Ishikawa (cell line): ENCODE results near the gene AKR1B1.

ENCODE experiments used
- CEBPB ChIP-seq: IDR thresholded peaks from 2 replicates; pipeline ENCODE4 v1.6.1; 2012
- CREB1 ChIP-seq: IDR thresholded peaks from 2 replicates; pipeline ENCODE4 v1.6.1; 2012; ENCODE audit warnings: low read depth
- EGR1 ChIP-seq: IDR thresholded peaks from 2 replicates; pipeline ENCODE4 v1.6.1; 2012
- EP300 ChIP-seq: IDR thresholded peaks from 2 replicates; pipeline ENCODE4 v1.6.1; 2012; ENCODE audit warnings: borderline replicate concordance
- MAX ChIP-seq: IDR thresholded peaks from 2 replicates; pipeline ENCODE4 v1.6.1; 2012
- NFIC ChIP-seq: IDR thresholded peaks from 2 replicates; pipeline ENCODE4 v1.6.1; 2012
- RAD21 ChIP-seq: IDR thresholded peaks from 2 replicates; pipeline ENCODE4 v1.6.1; 2012; ENCODE audit warnings: low read depth
- REST ChIP-seq: IDR thresholded peaks from 2 replicates; pipeline ENCODE4 v1.6.1; 2012; ENCODE audit warnings: low read depth, mild to moderate bottlenecking
- TAF1 ChIP-seq: IDR thresholded peaks from 2 replicates; pipeline ENCODE4 v1.6.1; 2012; ENCODE audit warnings: low read depth, mild to moderate bottlenecking
- TEAD4 ChIP-seq: IDR thresholded peaks from 2 replicates; pipeline ENCODE4 v1.6.1; 2012
- USF1 ChIP-seq: IDR thresholded peaks from 2 replicates; pipeline ENCODE4 v1.6.1; 2012
- YY1 ChIP-seq: IDR thresholded peaks from 2 replicates; pipeline ENCODE4 v1.6.1; 2012; ENCODE audit warnings: low read depth
- ZBTB7A ChIP-seq: IDR thresholded peaks from 2 replicates; pipeline ENCODE4 v1.6.1; 2012; ENCODE audit warnings: low read depth

GRCh38 chr7:134450294-134451000 is 8.5 kb downstream of the AKR1B1 start:
- no peak for TF ChIP-seq USF1
- no peak for TF ChIP-seq MAX
- no peak for TF ChIP-seq EGR1
- TF ChIP-seq EP300 = no peak
- no peak for TF ChIP-seq CREB1
- TF ChIP-seq TAF1 = no peak
- no peak for TF ChIP-seq YY1
- no peak for TF ChIP-seq TEAD4
- TF ChIP-seq RAD21 = no peak
- no peak for TF ChIP-seq ZBTB7A
- no peak for TF ChIP-seq CEBPB
- TF ChIP-seq REST = no peak
- TF ChIP-seq NFIC = no peak
